Measurements from ENCODE around the gene CTLA4.

DNA sequence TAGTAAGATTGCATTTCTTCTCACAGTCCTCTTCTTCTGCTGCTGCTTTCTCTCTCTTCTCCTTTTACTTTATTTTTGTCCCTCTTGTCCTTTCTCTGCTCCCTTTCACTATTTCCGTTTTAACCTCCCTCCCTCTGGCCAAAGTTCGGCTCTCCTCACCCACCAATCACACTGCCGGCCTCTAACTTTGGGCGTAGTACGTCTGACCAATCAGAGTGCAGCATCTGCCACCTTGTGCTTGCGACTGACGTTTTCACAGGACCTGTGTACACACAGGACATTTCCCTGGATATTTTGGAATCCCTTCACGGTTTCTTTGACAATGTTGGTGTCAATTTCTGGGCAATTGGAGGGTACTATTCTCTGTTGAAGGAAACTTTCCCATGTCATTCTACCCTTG lies 46.4 kb downstream of the CTLA4 start:
- TF ChIP-seq POLR2AphosphoS5 (IDR thresholded peaks at IDR 0.05; ENCODE audit: low read depth, low read length) (no peak), POLR2A (IDR thresholded peaks at IDR 0.05; ENCODE audit: low read depth, low read length) (no peak), TAF1 (IDR thresholded peaks at IDR 0.05; ENCODE audit: borderline replicate concordance, low read depth, low read length) (no peak)

Measured in GM12892 (cell line).